ENCODE results near the gene MCFD2.

GRCh38 chr2:46950314-46950713 lies 34.7 kb upstream of the MCFD2 start:
- no peak for TF ChIP-seq REST (IDR thresholded peaks at IDR 0.05; ENCODE audit: insufficient replicate concordance, low read depth)
- TF ChIP-seq CTCF (IDR thresholded peaks at IDR 0.05; ENCODE audit: insufficient read depth, low read length): no peak

All from HL-60 (cell line).